ENCODE measurements around the gene FAM13A. TPM values are rescaled to one million over a fixed set of nuclear protein-coding genes. Genes with fewer than 3 reads are reported as not detected.

The FAM13A gene
- total RNA-seq, 2 experiments from 2014 or later, result 10.5 TPM

DNA sequence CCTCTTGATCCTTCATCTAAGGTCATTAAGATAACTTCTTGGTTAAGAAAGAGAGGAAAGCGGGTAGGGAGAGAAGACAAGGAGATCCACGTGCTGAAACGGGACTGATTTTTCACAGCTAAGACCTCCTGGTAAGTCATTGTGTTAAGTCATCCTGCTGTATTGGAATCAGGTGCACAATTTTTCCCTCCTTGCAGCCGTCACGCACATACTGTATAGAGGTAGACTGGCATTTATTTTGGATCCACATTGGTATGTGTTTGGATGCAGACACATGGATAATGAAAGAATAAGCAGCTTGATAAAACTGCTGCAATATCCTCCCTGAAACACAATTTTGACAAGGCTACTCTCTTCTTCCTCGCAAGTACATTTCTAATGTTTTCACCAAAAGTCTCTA, 299.2 kb downstream of the FAM13A start:
- peaks cover 5% of the 10 kb centered on the region for H3K27me3 Mint-ChIP-seq
- peaks cover 4% of the 10 kb centered on the region for H3K4me1 Mint-ChIP-seq
- no peaks in the 10 kb centered on the region for H3K9me3 Mint-ChIP-seq
- DNase-seq, result no peak
- no peaks in the 10 kb centered on the region for H3K36me3 Mint-ChIP-seq
- H3K4me3 Mint-ChIP-seq, result no peak overlapping the region
- no peak for ATAC-seq (ENCODE audit: low read depth)
- POLR2A ChIA-PET, result no interaction called here
- H3K27ac Mint-ChIP-seq, result no peak overlapping the region

DNA sequence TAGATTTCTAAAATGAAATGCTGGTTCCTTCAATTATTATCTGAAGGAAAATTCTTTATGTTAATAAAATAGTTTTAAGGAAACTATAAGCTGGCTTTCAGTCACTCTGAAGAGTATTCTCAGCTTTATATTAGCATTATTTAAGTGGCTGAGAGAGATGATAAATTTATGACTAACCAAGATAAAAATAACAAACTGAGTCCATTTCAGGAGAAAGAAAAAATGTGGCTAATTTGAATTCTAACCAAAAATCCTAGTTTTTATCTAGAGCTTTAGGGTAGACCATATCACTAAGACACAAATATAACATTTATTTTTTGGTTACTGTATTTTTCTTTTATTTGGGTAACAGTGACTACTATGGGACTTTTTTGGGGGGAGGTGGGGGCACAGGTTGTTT, 299.9 kb downstream of the FAM13A start:
- POLR2A ChIA-PET, result no interaction called here

DNA sequence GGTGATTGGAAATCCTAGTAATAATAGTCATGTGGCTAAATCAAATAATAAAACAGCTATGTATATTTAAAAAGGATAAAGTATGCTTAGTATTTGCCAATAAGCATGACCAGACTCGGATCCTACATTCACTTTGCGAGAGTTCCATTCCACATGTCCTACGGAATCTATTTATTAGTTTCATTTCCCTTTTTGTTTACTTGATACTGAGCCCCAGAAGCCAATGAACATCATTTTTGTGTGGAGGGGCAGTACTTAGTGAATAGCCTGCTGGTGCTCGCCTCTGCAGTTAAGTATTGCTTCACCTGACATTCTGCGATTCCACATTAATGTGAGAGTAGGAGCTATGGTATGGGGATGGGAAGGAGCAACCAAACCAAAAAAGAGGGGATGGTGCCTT, 300.8 kb downstream of the FAM13A start:
- POLR2A ChIA-PET, result no interaction called here
- H3K36me3 Mint-ChIP-seq, result peaks cover 3% of the 10 kb centered on the region
- ATAC-seq (ENCODE audit: low read depth), result no peak
- H3K4me1 Mint-ChIP-seq, result peaks cover 1% of the 10 kb centered on the region
- DNase-seq, result no peak
- H3K4me3 Mint-ChIP-seq, result no peak overlapping the region
- no peaks in the 10 kb centered on the region for H3K9me3 Mint-ChIP-seq
- H3K27me3 Mint-ChIP-seq, result peaks cover 5% of the 10 kb centered on the region
- H3K27ac Mint-ChIP-seq, result no peak overlapping the region

More for the DNA sequence above, 299.9 kb downstream of the FAM13A start:
- Mint-ChIP-seq H3K27ac (no peak overlapping the region), H3K4me3 (no peak overlapping the region), H3K36me3 (no peaks in the 10 kb centered on the region), H3K4me1 (peaks cover 4% of the 10 kb centered on the region), H3K27me3 (peaks cover 5% of the 10 kb centered on the region), H3K9me3 (no peaks in the 10 kb centered on the region)
- ATAC-seq (ENCODE audit: low read depth) (no peak), DNase-seq (no peak)

GRCh38 chr4:88755454-88755853, 301.5 kb downstream of the FAM13A start:
- no peaks in the 10 kb centered on the region for H3K9me3 Mint-ChIP-seq
- peaks cover 1% of the 10 kb centered on the region for H3K4me1 Mint-ChIP-seq
- DNase-seq (no peak), ATAC-seq (ENCODE audit: low read depth) (no peak)
- peaks cover 5% of the 10 kb centered on the region for H3K27me3 Mint-ChIP-seq
- peaks cover 3% of the 10 kb centered on the region for H3K36me3 Mint-ChIP-seq
- POLR2A ChIA-PET, result no interaction called here
- H3K4me3 Mint-ChIP-seq, result no peak overlapping the region
- no peak overlapping the region for H3K27ac Mint-ChIP-seq

- Mint-ChIP-seq H3K9me3 (no peaks in the 10 kb centered on the region), H3K4me3 (no peak overlapping the region), H3K27ac (no peak overlapping the region), H3K4me1 (peaks cover 1% of the 10 kb centered on the region), H3K27me3 (peaks cover 5% of the 10 kb centered on the region), H3K36me3 (peaks cover 4% of the 10 kb centered on the region)
- no peak for DNase-seq
- ATAC-seq (ENCODE audit: low read depth), result no peak
- POLR2A ChIA-PET, result no interaction called here
Observed at GRCh38 chr4:88754796-88755195, 302.2 kb downstream of the FAM13A start.

DNA sequence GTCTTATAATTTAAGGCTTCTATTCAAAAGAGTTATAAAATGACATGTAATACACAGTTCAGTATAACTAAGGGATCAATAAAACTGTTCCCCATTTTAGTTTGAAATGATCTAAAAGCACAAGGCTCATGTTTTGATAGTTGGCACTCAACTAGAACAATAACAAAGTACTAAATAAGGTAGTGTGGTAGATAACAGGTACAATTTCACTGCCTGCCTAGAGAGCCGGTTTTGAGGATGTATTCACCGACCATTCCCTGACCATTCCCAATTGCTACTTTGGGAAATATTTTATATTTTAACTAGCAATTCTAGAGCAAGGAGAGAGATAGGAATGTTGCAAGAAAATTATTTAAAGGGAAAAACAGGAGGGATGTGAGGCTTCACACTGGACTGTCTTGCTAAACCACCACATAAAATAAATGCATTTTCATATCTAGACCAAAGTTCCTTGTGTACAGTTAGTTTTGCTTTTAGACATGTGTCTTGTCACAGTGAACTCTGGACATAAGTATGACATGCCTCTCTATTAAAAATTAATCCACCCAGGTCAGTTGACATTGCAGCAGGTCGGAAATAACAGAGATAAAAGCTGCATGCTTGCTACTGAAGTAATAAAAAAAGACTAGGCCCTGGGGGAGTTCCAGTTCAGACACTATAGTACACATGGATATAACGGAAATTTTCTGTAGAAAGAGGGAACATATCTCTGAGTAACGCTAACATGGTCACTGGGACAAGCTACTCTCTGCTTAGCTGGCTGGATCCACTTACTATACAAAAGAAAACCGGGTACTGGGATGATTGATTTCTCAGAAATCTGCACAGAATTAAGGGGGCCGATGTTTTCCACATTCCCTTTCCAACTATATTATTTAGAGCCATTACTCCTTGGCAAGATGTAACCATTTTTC, 303.1 kb downstream of the FAM13A start:
- ATAC-seq (ENCODE audit: low read depth) (no peak), DNase-seq (no peak)
- POLR2A ChIA-PET, result no interaction called here
- Mint-ChIP-seq H3K4me3 (no peak overlapping the region), H3K27me3 (peaks cover 5% of the 10 kb centered on the region), H3K9me3 (no peaks in the 10 kb centered on the region), H3K4me1 (peaks cover 1% of the 10 kb centered on the region), H3K36me3 (peaks cover 7% of the 10 kb centered on the region), H3K27ac (no peak overlapping the region)

- POLR2A ChIA-PET, result no interaction called here
- Mint-ChIP-seq H3K36me3 (peaks cover 13% of the 10 kb centered on the region), H3K27ac (no peak overlapping the region), H3K4me3 (no peak overlapping the region), H3K4me1 (peaks cover 1% of the 10 kb centered on the region), H3K9me3 (no peaks in the 10 kb centered on the region), H3K27me3 (peaks cover 5% of the 10 kb centered on the region)
- ATAC-seq (ENCODE audit: low read depth) (no peak), DNase-seq (no peak)
Observed at GRCh38 chr4:88752754-88753153, 304.2 kb downstream of the FAM13A start.

GRCh38 chr4:88752076-88752463, 304.9 kb downstream of the FAM13A start:
- POLR2A ChIA-PET, result no interaction called here
- H3K4me1 Mint-ChIP-seq, result peaks cover 1% of the 10 kb centered on the region
- DNase-seq (no peak), ATAC-seq (ENCODE audit: low read depth) (no peak)
- no peaks in the 10 kb centered on the region for H3K9me3 Mint-ChIP-seq
- H3K27me3 Mint-ChIP-seq, result peaks cover 5% of the 10 kb centered on the region
- H3K27ac Mint-ChIP-seq, result no peak overlapping the region
- peaks cover 16% of the 10 kb centered on the region for H3K36me3 Mint-ChIP-seq
- no peak overlapping the region for H3K4me3 Mint-ChIP-seq

- peaks cover 5% of the 10 kb centered on the region for H3K27me3 Mint-ChIP-seq
- H3K27ac Mint-ChIP-seq, result no peak overlapping the region
- H3K36me3 Mint-ChIP-seq, result peaks cover 16% of the 10 kb centered on the region
- no peaks in the 10 kb centered on the region for H3K9me3 Mint-ChIP-seq
- POLR2A ChIA-PET, result no interaction called here
- peaks cover 1% of the 10 kb centered on the region for H3K4me1 Mint-ChIP-seq
- no peak overlapping the region for H3K4me3 Mint-ChIP-seq
- ATAC-seq (ENCODE audit: low read depth) (no peak), DNase-seq (no peak)
Observed at GRCh38 chr4:88751258-88752075, 305.5 kb downstream of the FAM13A start.

DNA sequence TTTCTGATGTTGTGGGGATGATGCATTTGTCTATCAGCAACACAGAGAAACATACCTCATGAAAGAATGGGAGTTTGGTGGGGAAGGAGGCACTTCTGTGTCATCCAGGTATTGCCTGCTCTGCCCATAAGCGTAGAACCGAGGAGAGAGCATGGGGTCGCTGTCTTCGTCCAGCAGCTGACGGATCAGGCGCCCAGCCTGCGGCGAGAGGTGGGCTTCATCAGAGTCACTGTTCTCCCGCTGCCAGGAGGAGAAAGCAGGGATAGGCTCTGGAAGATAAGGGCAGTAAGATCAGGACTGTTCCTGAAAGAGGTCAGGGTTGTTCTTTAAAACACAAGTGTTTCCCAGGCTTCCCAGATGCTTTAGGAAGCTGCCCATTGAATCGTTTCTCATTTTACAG, 306.6 kb downstream of the FAM13A start:
- Mint-ChIP-seq H3K4me3 (no peak overlapping the region), H3K4me1 (peaks cover 1% of the 10 kb centered on the region), H3K27ac (no peak overlapping the region), H3K27me3 (peaks cover 2% of the 10 kb centered on the region), H3K9me3 (no peaks in the 10 kb centered on the region), H3K36me3 (peaks cover 18% of the 10 kb centered on the region)
- no peak for ATAC-seq (ENCODE audit: low read depth)
- POLR2A ChIA-PET, result no interaction called here
- no peak for DNase-seq

DNA sequence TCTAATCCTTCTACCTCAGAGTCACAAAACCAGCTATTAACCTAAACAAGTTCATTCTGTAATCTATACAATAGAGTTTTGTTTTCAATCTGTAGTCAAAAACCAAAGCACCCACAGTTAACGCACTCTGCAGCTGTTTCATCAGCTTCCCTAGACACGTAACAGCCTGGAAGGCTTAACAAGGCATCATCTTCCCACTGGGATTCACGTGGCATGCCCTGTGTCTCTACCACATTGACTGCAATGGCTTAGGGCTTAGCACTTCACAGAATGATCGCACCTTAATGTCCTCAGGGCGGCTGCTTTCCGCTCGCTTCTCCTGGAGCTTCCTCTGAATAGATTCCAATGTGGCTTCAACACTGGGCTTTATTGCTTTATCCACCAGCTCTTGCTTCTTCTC, 309.6 kb downstream of the FAM13A start:
- Mint-ChIP-seq H3K27ac (no peak overlapping the region), H3K27me3 (no peaks in the 10 kb centered on the region), H3K4me3 (no peak overlapping the region), H3K9me3 (no peaks in the 10 kb centered on the region), H3K36me3 (peaks cover 20% of the 10 kb centered on the region), H3K4me1 (peaks cover 1% of the 10 kb centered on the region)
- POLR2A ChIA-PET, result no interaction called here
- no peak for ATAC-seq (ENCODE audit: low read depth)
- no peak for DNase-seq

DNA sequence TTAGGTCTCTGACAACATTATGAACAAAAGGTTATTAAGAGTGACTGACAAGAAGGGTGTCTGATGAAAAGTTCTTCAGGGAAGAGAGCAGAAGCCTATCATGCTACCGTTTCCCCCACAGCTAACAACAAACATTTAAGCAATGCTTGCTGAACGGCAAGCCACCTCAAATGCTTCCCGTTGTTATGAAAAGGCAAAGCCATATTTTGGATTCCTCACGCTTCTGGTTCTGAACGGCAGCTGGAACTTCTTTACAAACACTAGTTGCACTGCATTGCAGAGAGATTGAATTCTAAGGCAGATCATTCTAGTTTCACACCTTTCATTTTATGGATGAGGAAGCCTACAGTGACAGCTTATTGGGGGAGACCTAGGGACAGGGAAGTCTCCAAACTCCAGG, 310.8 kb downstream of the FAM13A start:
- H3K27me3 Mint-ChIP-seq, result no peaks in the 10 kb centered on the region
- peaks cover 17% of the 10 kb centered on the region for H3K36me3 Mint-ChIP-seq
- H3K4me1 Mint-ChIP-seq, result no peaks in the 10 kb centered on the region
- no peak overlapping the region for H3K27ac Mint-ChIP-seq
- ATAC-seq (ENCODE audit: low read depth) (no peak), DNase-seq (no peak)
- no peak overlapping the region for H3K4me3 Mint-ChIP-seq
- POLR2A ChIA-PET, result no interaction called here
- H3K9me3 Mint-ChIP-seq, result no peaks in the 10 kb centered on the region

GRCh38 chr4:88745581-88746163, 311.3 kb downstream of the FAM13A start:
- no peaks in the 10 kb centered on the region for H3K4me1 Mint-ChIP-seq
- no peak overlapping the region for H3K4me3 Mint-ChIP-seq
- no peak overlapping the region for H3K27ac Mint-ChIP-seq
- POLR2A ChIA-PET, result no interaction called here
- no peaks in the 10 kb centered on the region for H3K27me3 Mint-ChIP-seq
- ATAC-seq (ENCODE audit: low read depth), result no peak
- peaks cover 17% of the 10 kb centered on the region for H3K36me3 Mint-ChIP-seq
- no peak for DNase-seq
- H3K9me3 Mint-ChIP-seq, result no peaks in the 10 kb centered on the region

- H3K4me1 Mint-ChIP-seq, result no peaks in the 10 kb centered on the region
- H3K4me3 Mint-ChIP-seq, result no peak overlapping the region
- H3K27ac Mint-ChIP-seq, result no peak overlapping the region
- H3K27me3 Mint-ChIP-seq, result no peaks in the 10 kb centered on the region
- H3K36me3 Mint-ChIP-seq, result peaks cover 17% of the 10 kb centered on the region
- POLR2A ChIA-PET, result no interaction called here
- ATAC-seq (ENCODE audit: low read depth) (no peak), DNase-seq (no peak)
- no peaks in the 10 kb centered on the region for H3K9me3 Mint-ChIP-seq
Observed at GRCh38 chr4:88745175-88745574, 311.8 kb downstream of the FAM13A start.

Data from activated naive CD8-positive, alpha-beta T cell treated with anti-CD3 and anti-CD28 coated beads, Interleukin-2, amount 10 ng/mL, durations not matched to agents 7 days and 5 days (primary cell).